GM13977 (cell line): ENCODE results near the gene IFNLR1.

ENCODE experiments used
- DNase-seq: peaks from one replicate; pipeline ENCODE4 v3.0.0; 2012; ENCODE audit warnings: low spot score
- in situ Hi-C: fragments of 300-500 bp; cut with MboI; formaldehyde crosslinking; loops from one replicate; pipeline ENCODE4 v1.12.0; 2022; ENCODE audit warnings: low sequenced_read_pairs, low pct_unique_long_range_greater_than_20kb, mixed read lengths, inconsistent platforms; ENCODE audit not compliant: unreplicated experiment
- TF ChIP-seq, protein P1 (sequence below): IDR thresholded peaks from 2 replicates; pipeline ENCODE4 v1.5.1; 2012; ENCODE audit warnings: mild to moderate bottlenecking, control low read depth; ENCODE audit not compliant: insufficient read depth; ENCODE audit errors: extremely low read depth, missing control alignments

IFNLR1 gene

DNA sequence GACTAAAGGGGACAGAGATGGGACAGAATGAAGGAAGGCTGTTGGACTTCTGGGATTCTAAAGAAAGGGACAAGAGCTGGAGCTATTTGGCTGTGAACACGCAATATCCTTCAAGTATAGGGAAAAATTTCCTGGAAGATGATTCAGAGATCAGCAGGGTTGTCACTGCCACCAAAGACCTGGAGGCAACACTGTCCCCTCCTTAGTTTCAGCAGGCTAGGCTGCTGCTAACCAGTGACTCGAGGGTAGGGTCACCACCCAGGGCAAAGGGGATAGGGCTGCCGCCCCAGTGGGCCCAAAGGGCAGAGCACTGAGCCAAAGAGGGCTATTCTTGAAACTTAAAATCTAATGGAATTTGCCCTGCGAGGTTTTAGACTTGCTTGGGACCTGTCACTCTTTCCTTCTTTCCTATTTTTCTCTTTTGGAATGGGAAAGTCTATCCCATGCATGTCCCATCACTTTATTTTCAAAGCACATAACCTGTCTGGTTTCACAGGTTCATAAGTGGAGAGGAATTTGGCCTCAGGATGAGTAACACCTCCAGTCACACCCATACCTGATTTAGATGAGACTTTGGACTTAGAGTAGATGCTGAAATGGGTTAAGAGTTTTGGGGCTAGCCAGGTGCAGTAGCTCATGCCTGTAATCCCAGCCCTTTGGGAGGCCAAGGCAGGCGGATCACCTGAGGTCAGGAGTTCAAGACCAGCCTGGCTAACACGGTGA lies 11.9 kb downstream of the IFNLR1 start:
- DNase-seq: no peak
- in situ Hi-C loops: no loop called here
- TF ChIP-seq, protein P1, sequence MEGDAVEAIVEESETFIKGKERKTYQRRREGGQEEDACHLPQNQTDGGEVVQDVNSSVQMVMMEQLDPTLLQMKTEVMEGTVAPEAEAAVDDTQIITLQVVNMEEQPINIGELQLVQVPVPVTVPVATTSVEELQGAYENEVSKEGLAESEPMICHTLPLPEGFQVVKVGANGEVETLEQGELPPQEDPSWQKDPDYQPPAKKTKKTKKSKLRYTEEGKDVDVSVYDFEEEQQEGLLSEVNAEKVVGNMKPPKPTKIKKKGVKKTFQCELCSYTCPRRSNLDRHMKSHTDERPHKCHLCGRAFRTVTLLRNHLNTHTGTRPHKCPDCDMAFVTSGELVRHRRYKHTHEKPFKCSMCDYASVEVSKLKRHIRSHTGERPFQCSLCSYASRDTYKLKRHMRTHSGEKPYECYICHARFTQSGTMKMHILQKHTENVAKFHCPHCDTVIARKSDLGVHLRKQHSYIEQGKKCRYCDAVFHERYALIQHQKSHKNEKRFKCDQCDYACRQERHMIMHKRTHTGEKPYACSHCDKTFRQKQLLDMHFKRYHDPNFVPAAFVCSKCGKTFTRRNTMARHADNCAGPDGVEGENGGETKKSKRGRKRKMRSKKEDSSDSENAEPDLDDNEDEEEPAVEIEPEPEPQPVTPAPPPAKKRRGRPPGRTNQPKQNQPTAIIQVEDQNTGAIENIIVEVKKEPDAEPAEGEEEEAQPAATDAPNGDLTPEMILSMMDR: no peak

DNA sequence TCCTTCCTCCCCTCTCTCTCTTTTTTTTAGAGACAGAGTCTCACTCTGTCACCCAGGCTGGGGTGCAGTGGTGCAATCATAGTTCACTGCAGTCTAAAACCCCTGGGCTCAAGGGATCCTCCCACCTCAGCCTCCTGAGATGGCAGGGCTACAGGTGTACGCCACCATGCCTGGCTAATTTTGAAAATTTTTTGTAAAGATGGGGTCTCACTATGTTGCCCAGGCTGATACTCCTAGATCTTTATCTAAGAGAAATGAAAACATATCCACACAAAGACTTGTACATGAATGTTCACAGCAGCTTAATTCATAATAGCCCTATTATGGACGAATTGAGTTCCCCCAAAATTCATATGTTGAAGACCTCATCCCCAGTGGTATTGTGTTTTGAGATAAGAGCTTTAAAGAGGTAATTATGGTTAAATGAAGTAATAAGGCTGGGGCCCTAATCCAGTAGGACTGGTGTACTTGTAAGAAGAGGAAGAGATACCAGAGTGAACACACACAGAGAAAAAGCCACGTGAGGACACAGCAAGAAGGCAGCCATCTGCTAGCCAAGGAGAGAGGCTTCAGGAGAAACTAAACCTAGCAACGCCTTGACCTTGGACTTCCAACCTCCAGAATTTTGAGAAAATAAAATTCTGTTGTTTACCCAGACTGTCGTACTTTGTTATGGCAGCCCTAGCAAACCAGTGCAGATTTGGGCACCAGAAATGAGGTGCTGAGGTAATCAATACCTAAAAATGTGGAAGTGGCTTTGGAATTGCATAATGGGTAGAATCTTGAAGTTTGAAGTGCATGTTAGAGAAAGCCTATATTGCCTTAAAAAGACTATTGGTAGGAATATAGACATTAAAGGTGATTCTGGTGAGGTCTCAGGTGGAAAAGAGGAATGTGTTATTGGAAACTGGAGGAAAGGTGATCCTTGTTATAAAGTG lies 13.2 kb downstream of the IFNLR1 start:
- TF ChIP-seq, protein P1: no peak
- in situ Hi-C loops: no loop called here
- DNase-seq: no peak

DNA sequence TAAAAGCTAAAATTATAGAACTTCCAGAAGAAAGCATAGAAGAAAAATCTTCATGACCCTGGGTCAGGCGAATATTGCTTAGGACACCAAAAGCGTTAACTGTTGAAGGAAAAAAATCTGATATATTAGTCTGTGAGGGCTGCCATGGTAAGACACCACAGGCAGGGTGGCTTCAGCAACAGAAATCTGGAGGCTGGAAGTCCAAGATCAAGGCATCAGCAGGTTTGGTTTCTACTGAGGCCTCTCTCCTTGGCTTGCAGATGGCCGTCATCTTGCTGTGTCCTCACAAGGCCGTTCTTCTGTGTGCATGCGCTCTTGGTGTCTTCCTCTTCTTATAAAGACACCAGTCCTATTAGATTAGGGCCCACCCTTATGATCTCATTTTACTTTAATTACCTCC lies 14.5 kb downstream of the IFNLR1 start:
- TF ChIP-seq, protein P1: no peak
- no peak for DNase-seq
- in situ Hi-C loops: no loop called here

DNA sequence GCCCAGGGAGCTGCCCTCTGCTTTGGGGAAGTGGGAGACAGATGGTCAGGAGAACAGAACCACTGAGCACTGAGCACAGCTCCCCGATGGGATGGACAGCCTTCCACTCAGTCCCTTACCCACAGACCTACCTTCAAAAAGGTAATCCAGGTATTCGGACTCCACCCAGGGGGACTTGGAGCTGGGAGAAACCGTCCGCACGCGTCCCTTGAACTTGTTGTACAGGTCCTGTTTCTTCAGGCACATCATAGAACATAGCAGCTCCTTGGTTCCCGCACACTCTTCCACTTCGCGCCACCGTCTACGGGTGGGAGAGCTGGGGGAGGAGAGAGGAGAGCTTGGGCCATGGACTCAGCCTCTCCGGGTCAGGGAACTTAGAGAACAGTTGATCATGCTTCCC lies 17.8 kb downstream of the IFNLR1 start:
- DNase-seq: no peak
- in situ Hi-C loops: no loop called here
- TF ChIP-seq, protein P1: no peak

DNA sequence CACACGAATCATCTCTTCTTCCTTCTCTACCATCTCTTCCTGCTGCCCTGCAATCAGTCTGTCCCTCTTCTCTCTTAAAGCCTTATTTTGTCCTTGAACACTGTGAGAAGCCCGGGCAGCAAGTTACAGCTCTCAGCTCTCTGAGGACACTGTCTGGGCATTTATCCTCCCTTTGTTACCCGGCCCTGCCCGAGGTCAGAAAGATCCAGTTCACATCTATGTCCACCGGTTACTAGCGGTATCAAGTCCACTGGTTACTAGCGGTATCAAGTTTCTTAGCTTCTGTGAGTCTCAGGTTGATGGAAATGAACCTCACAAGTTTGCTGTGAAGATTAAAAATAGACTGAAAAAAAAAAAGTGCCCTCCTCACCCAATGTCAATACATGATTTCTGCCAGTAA lies 18.8 kb downstream of the IFNLR1 start:
- TF ChIP-seq, protein P1: no peak
- in situ Hi-C loops: no loop called here
- no peak for DNase-seq

DNA sequence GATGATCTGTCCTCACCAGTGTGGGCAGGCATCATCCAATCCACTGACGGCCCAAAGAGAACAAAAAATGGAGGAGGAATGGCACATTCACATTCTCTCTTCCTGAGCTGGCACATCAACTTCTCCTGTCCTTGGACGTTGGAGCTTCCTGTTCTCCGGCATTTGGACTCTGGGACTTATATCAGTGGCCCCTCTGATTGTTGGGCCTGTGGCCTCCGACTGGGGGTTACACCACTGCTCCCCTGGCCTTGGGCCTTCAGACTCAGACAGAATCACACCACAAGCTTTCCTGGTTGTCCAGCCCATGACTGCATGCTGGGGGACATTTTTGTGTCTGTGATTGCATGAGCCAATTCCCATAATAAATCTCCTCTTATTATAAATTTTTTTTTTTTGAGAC lies 20.1 kb downstream of the IFNLR1 start:
- TF ChIP-seq, protein P1: no peak
- DNase-seq: no peak
- in situ Hi-C loops: no loop called here
